HFFc6 (cell line): ENCODE measurements around the gene ZNF512B. TPM values are rescaled to one million over a fixed set of nuclear protein-coding genes. Genes with fewer than 3 reads are reported as not detected.
A peak's percentile ranks its signal among the peaks of the same experiment; 100 is the strongest.

ENCODE experiments used
- DNase-seq: peaks from one replicate; pipeline ENCODE4 v3.0.0-alpha.2; 2018
- H3K27ac Mint-ChIP-seq: 2 replicates; pipeline ENCODE4 v1.8.0; 2020; ENCODE audit warnings: mild to moderate bottlenecking, mixed read lengths
- H3K27me3 Mint-ChIP-seq: 2 replicates; pipeline ENCODE4 v1.8.0; 2021; ENCODE audit warnings: mild to moderate bottlenecking, moderate library complexity, mixed read lengths; ENCODE audit not compliant: insufficient read depth
- H3K36me3 Mint-ChIP-seq: 2 replicates; pipeline ENCODE4 v1.8.0; 2021; ENCODE audit warnings: low read depth, mixed read lengths
- H3K4me1 Mint-ChIP-seq: 2 replicates; pipeline ENCODE4 v1.8.0; 2020; ENCODE audit warnings: low read depth, mixed read lengths
- H3K4me3 Mint-ChIP-seq: 2 replicates; pipeline ENCODE4 v1.8.0; 2020; ENCODE audit warnings: mild to moderate bottlenecking, moderate library complexity, mixed read lengths
- H3K9me3 Mint-ChIP-seq: 2 replicates; pipeline ENCODE4 v1.8.0; 2020; ENCODE audit warnings: mild to moderate bottlenecking, mixed read lengths
- CTCF ChIP-seq: fragments of 200-600 bp; sonication (generic); IDR thresholded peaks from 2 replicates; pipeline ENCODE4 v1.5.0; 2021; ENCODE audit warnings: antibody characterized with exemption, mild to moderate bottlenecking
- total RNA-seq, 6 experiments: library from RNA; stranded (reverse); fragmentation: NEBNext Ultra II Directional; extraction: Animal tissue kit (Norgen Biotek cat#: 25700); gene quantifications; 2 replicates in 1 of 6; 3 replicates in 5 of 6; pipeline ENCODE4 v1.2.3, GENCODE V29; 2021

The ZNF512B gene
- total RNA-seq, 6 experiments from 2014 or later, result 20.7 to 26.1 (median 21.4) TPM

- Mint-ChIP-seq H3K9me3 (no peaks in the 10 kb centered on the region), H3K4me3 (no peak overlapping the region), H3K4me1 (peaks cover 23% of the 10 kb centered on the region), H3K27me3 (peaks cover 16% of the 10 kb centered on the region), H3K36me3 (peaks cover 6% of the 10 kb centered on the region; the same call in 1 of the 2 replicates), H3K27ac (peak overlapping the region; percentile 73)
- no peak for DNase-seq
- TF ChIP-seq CTCF, result no peak
Observed at GRCh38 chr20:63957690-63958441, 11.9 kb downstream of the ZNF512B start.

- Mint-ChIP-seq H3K36me3 (peaks cover 6% of the 10 kb centered on the region; the same call in 1 of the 2 replicates), H3K4me1 (peaks cover 23% of the 10 kb centered on the region), H3K27me3 (peaks cover 16% of the 10 kb centered on the region), H3K9me3 (no peaks in the 10 kb centered on the region), H3K27ac (peak overlapping the region; percentile 73), H3K4me3 (peak overlapping the region; percentile 81)
- TF ChIP-seq CTCF, result peak; percentile 50
- peak; percentile 37 for DNase-seq
Observed at GRCh38 chr20:63957004-63957689, 12.6 kb downstream of the ZNF512B start.

- peaks cover 16% of the 10 kb centered on the region for H3K27me3 Mint-ChIP-seq
- no peak for DNase-seq
- peaks cover 23% of the 10 kb centered on the region for H3K4me1 Mint-ChIP-seq
- no peak for TF ChIP-seq CTCF
- no peaks in the 10 kb centered on the region for H3K9me3 Mint-ChIP-seq
- peak overlapping the region; percentile 75 for H3K27ac Mint-ChIP-seq
- peak overlapping the region; percentile 89 for H3K4me3 Mint-ChIP-seq
- peaks cover 6% of the 10 kb centered on the region; the same call in 1 of the 2 replicates for H3K36me3 Mint-ChIP-seq
Observed at GRCh38 chr20:63956664-63957003, 13.1 kb downstream of the ZNF512B start.

GRCh38 chr20:63955827-63956663 lies 13.7 kb downstream of the ZNF512B start, which contains the start of gene UCKL1:
UCKL1 (minus strand) TSS chr20:63956416; CDS start chr20:63956372, 44 bp downstream.
- Mint-ChIP-seq H3K4me3 (peak within 1 kb of the TSS; percentile 89), H3K9me3 (no peaks in the 10 kb centered on the region), H3K27me3 (peaks cover 16% of the 10 kb centered on the region), H3K4me1 (peaks cover 23% of the 10 kb centered on the region), H3K36me3 (peaks cover 6% of the 10 kb centered on the region; the same call in 1 of the 2 replicates), H3K27ac (peak within 1 kb of the TSS; percentile 75)
- peak; percentile 83 for DNase-seq
- peak; percentile 53 for TF ChIP-seq CTCF

- Mint-ChIP-seq H3K4me3 (peak overlapping the region; percentile 89), H3K27me3 (peaks cover 16% of the 10 kb centered on the region), H3K27ac (peak overlapping the region; percentile 67), H3K9me3 (no peaks in the 10 kb centered on the region), H3K4me1 (peaks cover 23% of the 10 kb centered on the region), H3K36me3 (peaks cover 6% of the 10 kb centered on the region; the same call in 1 of the 2 replicates)
- TF ChIP-seq CTCF, result peak; percentile 70
- peak; percentile 28 for DNase-seq
Observed at GRCh38 chr20:63955281-63955826, 14.4 kb downstream of the ZNF512B start.
